ENCODE data around the gene ABCG8. TPM values are rescaled to one million over a fixed set of nuclear protein-coding genes. Genes with fewer than 3 reads are reported as not detected.

The ABCG8 gene
- total RNA-seq, 1 experiment from 2014 or later = not detected

- Mint-ChIP-seq H3K36me3 (ENCODE audit: insufficient read depth, unreplicated experiment) (peaks cover 24% of the 10 kb centered on the region), H3K27me3 (ENCODE audit: insufficient read depth, unreplicated experiment) (no peaks in the 10 kb centered on the region), H3K9me3 (ENCODE audit: unreplicated experiment) (no peaks in the 10 kb centered on the region), H3K4me3 (ENCODE audit: unreplicated experiment) (no peak overlapping the region), H3K27ac (ENCODE audit: low read depth, unreplicated experiment) (no peak overlapping the region), H3K4me1 (ENCODE audit: insufficient read depth, unreplicated experiment) (peaks cover 6% of the 10 kb centered on the region)
- DNase-seq (ENCODE audit: unreplicated experiment) = no peak
- CTCF ChIA-PET = interaction anchor here (1.0 kb wide), 1 partner anchor 283 kb away, joined by 3 read pairs; no protein-coding TSS in a partner anchor
- POLR2A ChIA-PET = no interaction called here
- no peak for TF ChIP-seq CTCF (IDR thresholded peaks at IDR 0.05; ENCODE audit: unreplicated experiment)
- BruUV-seq (replicated peaks) = no TSS peak
- intact Hi-C loops (cut with micrococcal nuclease) = no loop called here
These were observed 41.7 kb downstream of the ABCG8 start for GRCh38 chr2:43880471-43880870.

- no peak overlapping the region for H3K27ac Mint-ChIP-seq (ENCODE audit: low read depth, unreplicated experiment)
- intact Hi-C loops (cut with micrococcal nuclease) = no loop called here
- H3K4me3 Mint-ChIP-seq (ENCODE audit: unreplicated experiment) = no peak overlapping the region
- H3K27me3 Mint-ChIP-seq (ENCODE audit: insufficient read depth, unreplicated experiment) = no peaks in the 10 kb centered on the region
- no peak for DNase-seq (ENCODE audit: unreplicated experiment)
- TF ChIP-seq CTCF (IDR thresholded peaks at IDR 0.05; ENCODE audit: unreplicated experiment) = no peak
- H3K9me3 Mint-ChIP-seq (ENCODE audit: unreplicated experiment) = no peaks in the 10 kb centered on the region
- H3K36me3 Mint-ChIP-seq (ENCODE audit: insufficient read depth, unreplicated experiment) = peaks cover 29% of the 10 kb centered on the region
- peaks cover 6% of the 10 kb centered on the region for H3K4me1 Mint-ChIP-seq (ENCODE audit: insufficient read depth, unreplicated experiment)
- ChIA-PET CTCF (interaction anchor here (1.0 kb wide), 1 partner anchor 284 kb away, joined by 3 read pairs; no protein-coding TSS in a partner anchor), POLR2A (interaction anchor here (0.9 to 1.2 kb wide), 2 partner anchors 15 to 17 kb away, joined by 3 read pairs; no protein-coding TSS in a partner anchor)
- no TSS peak for BruUV-seq (replicated peaks)
These were observed 42.2 kb downstream of the ABCG8 start for GRCh38 chr2:43880952-43881351.

- no peak for DNase-seq (ENCODE audit: unreplicated experiment)
- Mint-ChIP-seq H3K4me3 (ENCODE audit: unreplicated experiment) (no peak overlapping the region), H3K27me3 (ENCODE audit: insufficient read depth, unreplicated experiment) (no peaks in the 10 kb centered on the region), H3K27ac (ENCODE audit: low read depth, unreplicated experiment) (no peak overlapping the region), H3K36me3 (ENCODE audit: insufficient read depth, unreplicated experiment) (peaks cover 42% of the 10 kb centered on the region), H3K9me3 (ENCODE audit: unreplicated experiment) (no peaks in the 10 kb centered on the region), H3K4me1 (ENCODE audit: insufficient read depth, unreplicated experiment) (peaks cover 6% of the 10 kb centered on the region)
- POLR2A ChIA-PET = interaction anchor here (0.8 to 1.2 kb wide), 2 partner anchors 16 to 287 kb away, joined by 3 read pairs; no protein-coding TSS in a partner anchor
- intact Hi-C loops (cut with micrococcal nuclease) = no loop called here
- no peak for TF ChIP-seq CTCF (IDR thresholded peaks at IDR 0.05; ENCODE audit: unreplicated experiment)
- BruUV-seq (replicated peaks) = no TSS peak
- CTCF ChIA-PET = interaction anchor here (0.6 to 1.0 kb wide), 2 partner anchors 10 to 187 kb away, joined by 3 read pairs; no protein-coding TSS in a partner anchor
These were observed 43.5 kb downstream of the ABCG8 start for GRCh38 chr2:43882312-43882711.

- ChIA-PET POLR2A (interaction anchor here (1.6 kb wide), 1 partner anchor 10 kb away, joined by 4 read pairs; no protein-coding TSS in a partner anchor), CTCF (interaction anchor here (0.7 to 0.9 kb wide), 2 partner anchors 19 to 659 kb away, joined by 3 read pairs; no protein-coding TSS in a partner anchor)
- Mint-ChIP-seq H3K9me3 (ENCODE audit: unreplicated experiment) (no peaks in the 10 kb centered on the region), H3K27ac (ENCODE audit: low read depth, unreplicated experiment) (no peak overlapping the region), H3K36me3 (ENCODE audit: insufficient read depth, unreplicated experiment) (peaks cover 66% of the 10 kb centered on the region), H3K4me3 (ENCODE audit: unreplicated experiment) (no peak overlapping the region), H3K27me3 (ENCODE audit: insufficient read depth, unreplicated experiment) (no peaks in the 10 kb centered on the region), H3K4me1 (ENCODE audit: insufficient read depth, unreplicated experiment) (peaks cover 6% of the 10 kb centered on the region)
- BruUV-seq (replicated peaks) = no TSS peak
- intact Hi-C loops (cut with micrococcal nuclease) = no loop called here
- TF ChIP-seq CTCF (IDR thresholded peaks at IDR 0.05; ENCODE audit: unreplicated experiment) = no peak
- no peak for DNase-seq (ENCODE audit: unreplicated experiment)
These were observed 45.9 kb downstream of the ABCG8 start for GRCh38 chr2:43884689-43885088.

All from MCF 10A (cell line).